ENCODE data around the gene PYROXD2. TPM values are rescaled to one million over a fixed set of nuclear protein-coding genes. Genes with fewer than 3 reads are reported as not detected.
"Not testable (repeated sequence)": the region's sequence is repeated elsewhere in the genome, so short reads cannot be mapped to it uniquely, and the experiment has no call there.

The PYROXD2 gene
- polyA plus RNA-seq, 3 donors: 2.7 to 9.9 (median 7.4) TPM

DNA sequence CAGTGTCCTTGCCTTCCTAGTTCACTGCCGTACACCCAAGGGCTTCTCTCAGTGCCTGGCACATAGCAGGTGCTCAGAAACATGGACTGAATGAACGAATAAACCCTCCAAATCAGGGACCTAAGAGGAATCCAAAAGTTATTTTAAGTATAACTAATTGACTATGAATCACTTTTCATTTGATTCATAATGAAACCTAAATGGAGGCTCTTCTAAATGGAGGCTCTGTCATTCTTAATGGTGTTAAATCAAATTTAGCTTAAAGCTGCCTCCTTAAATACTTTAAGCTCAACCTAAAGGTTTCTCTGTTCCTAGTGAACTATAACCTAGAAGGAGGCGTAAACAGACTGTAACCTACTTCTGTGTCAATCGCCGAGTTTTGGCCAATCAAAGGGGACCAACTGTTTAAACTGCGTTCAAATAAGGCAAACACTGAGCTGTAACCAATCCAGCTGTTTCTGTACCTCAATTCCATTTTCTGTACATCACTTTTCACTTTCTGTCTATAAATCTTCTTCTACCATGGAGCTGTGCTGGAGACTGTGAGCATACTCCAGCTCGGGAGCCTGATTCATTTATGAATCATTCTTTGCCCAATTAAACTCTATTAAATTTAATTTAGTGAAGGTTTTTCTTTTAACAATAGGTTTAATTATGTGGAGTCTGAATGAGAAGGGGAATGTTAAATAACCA lies 11.0 kb downstream of the PYROXD2 start:
- H3K27ac ChIP-seq (ENCODE audit: low read depth, low read length): no peak overlapping the region
- WGBS, 3 donors: 73 to 86% (median 83%) methylated on average over 7 of the region's 7 CpGs

DNA sequence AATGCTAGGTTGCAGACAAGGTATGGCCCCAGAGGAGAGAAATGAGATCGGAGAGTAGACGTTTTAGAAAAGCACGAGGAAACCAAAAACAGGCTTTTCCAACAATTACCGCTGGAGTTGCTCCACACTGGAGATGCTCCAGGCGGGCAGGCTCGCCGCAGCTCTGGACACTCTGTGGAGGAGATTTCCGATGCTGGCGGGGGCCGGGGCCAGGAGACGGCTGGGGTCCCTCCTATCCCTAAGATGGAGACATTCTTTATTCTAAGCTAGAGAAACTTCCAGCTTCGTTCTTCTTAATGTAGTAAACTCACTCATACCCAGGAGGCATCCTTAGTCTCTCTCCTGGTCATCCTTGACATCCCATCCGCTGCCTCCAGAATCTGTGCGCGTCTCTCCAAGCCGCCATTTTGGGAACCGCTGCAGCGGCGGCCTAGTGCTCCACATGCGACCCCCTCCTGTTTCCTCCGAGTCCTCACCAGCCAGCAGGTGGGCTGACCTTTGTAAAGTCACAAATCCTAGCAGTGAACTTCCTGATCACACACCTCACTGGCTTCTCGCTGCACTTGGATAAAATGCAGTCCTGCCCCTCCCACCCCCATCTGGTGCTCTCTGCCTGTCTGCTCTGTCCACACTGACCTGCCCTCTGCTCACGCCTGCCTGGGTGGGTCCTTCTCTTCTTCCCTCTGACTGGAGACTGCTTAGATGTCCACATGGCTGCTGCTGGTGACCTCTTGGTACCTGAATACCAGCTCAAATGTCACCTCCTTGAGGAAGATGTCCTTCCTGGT lies 11.9 kb downstream of the PYROXD2 start:
- H3K27ac ChIP-seq (ENCODE audit: low read depth, low read length): no peak overlapping the region

DNA sequence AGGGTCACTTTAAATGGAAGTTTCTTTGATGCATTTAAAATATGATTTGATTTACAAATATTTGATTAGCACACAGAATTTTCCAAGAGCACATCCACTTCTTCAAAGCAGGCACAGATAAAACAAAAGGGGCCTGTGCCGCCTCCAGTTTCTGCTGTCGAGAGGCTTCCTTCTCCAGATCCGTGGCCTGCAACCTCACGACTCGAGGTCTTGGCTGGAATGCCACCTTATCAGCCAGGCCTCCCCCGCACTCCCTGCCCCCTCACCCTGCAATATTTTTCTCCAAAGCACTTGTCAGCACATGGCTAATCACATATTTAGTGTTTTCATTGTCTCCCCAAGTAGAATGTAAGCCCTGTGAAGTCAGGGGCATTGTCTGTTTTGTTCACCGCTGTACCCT lies 12.5 kb downstream of the PYROXD2 start:
- H3K27ac ChIP-seq (ENCODE audit: low read depth, low read length): no peak overlapping the region
- WGBS, 3 donors: 30 to 87% (median 87%) methylated on average over 7 of the region's 7 CpGs

More for the DNA sequence above, 11.9 kb downstream of the PYROXD2 start:
- 94 to 97% (median 96%) methylated on average over 23 of the region's 23 CpGs for WGBS, 3 donors

DNA sequence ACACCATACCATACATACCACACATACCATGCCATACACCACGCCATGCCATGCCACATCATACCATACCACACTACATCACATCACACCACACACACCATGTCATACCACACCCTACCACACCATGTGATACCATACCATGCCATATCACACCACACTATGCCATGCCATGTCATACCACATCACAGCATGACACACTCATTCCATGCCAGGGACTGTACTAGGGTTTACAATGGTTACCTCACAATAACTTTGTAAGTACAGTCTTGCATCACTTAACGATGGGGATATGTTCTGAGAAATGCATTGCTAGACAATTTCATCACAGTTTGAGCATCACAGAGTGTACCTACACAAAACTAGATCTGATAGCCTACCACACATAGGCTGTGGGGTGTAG lies 14.5 kb downstream of the PYROXD2 start:
- no peak overlapping the region for H3K27ac ChIP-seq (ENCODE audit: low read depth, low read length)
- WGBS, 3 donors: 78 to 90% (median 79%) methylated on average over 2 of the region's 2 CpGs

DNA sequence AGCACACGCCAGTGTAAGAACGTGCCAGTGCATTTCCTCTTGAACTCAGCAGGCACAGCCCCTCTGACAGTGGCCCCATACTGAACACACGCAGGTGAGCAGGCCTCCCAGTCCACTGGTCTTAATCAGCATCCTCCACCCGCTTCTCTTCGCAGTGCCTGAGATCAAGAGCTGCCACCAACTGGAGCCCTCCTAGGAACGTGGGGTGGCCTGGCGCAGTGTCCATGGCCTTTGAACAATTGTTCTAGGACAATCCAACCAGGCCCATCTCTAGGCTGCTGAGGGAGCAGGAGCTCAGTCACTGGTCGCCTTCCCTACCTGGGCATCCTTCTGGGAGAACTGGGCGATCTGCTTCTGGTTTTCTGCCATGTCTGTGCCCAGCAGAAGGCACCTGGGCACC lies 15.2 kb downstream of the PYROXD2 start:
- WGBS, 3 donors: 90 to 94% (median 93%) methylated on average over 9 of the region's 9 CpGs

DNA sequence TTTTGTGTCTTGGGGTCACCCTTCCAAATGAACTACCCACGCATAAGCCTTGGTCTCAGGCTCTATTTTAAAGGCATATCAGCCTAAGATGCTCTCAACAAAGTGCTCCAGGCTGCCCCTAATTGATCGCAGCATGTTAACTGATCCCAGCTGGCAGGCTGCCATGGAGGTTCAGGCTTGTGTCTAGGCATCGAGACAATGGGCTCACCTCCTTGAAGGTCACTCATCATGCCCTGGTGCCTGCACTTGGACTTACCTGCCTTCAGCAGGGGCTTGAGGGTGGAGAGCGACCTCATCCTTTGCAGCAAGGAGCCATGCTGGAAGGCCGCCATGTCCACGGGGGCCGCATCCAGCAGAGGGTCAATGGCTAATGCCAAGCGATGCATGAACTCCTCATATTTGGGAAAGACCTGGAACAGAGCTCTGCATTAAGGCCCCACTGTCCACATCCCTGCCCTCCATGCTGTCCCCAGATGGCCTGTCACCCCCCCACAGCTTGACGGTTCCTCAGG lies 17.8 kb downstream of the PYROXD2 start:
- H3K27ac ChIP-seq (ENCODE audit: low read depth, low read length): no peak overlapping the region
- 95 to 97% (median 97%) methylated on average over 9 of the region's 9 CpGs for WGBS, 3 donors

More for the DNA sequence above, 15.2 kb downstream of the PYROXD2 start:
- H3K27ac ChIP-seq (ENCODE audit: low read depth, low read length): no peak overlapping the region

DNA sequence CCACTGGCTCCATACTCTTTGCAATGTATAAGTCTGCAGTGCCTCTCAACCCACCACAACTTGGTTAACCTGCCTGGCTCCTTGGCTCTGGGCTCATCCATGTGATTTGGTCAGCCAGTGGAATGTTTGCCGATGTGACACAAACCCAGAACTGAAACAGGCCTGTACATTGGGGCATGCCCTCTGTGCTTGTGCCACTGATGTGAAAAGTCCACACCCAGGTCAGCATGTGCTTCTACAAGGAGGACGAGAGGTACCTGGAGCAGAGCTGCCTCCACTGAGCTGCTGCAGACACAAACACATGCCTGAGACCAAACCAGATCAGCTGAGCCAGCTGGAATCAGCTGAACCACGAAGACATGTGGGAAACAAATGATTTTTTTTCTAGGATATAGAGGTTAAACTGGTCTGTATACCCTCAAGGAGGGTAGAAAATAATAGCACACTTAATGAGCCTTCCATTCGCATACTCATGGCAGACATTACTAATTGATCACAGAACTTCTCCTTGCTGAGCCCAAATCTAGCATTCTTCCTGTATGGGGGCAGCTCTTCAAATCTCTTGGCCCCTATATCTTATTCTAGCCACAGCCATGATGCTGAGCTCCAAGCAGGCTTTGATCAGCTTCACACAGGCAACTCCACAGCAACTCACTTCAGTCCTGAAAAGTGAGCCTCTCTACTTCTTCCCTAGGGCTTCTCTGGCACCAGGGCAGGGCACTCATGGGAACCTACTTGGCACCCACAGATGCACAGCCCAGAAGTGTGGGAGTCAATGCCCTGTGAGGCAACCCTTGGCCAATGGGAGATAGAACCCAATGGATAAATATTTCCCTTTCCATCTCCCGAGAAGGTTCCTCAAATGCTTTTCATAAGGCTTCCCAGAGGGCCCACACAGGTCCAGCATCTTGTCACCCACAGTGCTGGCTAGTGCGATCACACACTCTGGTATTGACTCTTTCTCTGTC lies 18.6 kb downstream of the PYROXD2 start:
- no peak overlapping the region for H3K27ac ChIP-seq (ENCODE audit: low read depth, low read length)
- WGBS, 3 donors: 91 to 96% (median 95%) methylated on average over 6 of the region's 6 CpGs

DNA sequence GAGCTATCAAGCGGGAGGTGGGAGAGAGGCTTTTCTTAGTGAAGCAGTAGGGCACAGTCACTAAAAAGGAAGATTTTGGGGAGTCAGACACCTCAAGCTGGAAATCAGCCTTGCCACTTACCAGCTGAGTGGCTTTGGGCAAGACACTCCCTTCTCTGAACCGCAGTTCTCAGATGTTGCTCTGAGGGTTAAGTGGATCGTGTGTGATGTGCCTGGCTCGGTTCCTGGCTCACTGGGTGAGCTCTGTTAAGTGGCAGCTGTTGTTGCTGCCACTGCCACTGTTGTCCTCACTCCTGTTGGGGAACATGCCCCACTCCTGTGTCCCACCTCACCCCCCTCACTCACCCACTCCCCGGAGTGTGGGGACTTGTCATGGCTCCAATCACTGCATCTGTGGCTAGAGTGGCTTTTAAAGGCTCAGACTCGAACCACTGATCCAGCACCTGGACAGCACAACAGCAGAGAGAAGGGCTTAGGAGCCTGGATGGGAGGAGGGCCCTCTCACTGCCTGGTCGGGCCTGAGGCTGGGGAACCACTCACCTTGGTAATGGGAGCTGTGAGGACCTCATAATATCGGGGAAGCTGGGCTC lies 20.0 kb downstream of the PYROXD2 start:
- no peak overlapping the region for H3K27ac ChIP-seq (ENCODE audit: low read depth, low read length)
- 88 to 92% (median 90%) methylated on average over 8 of the region's 8 CpGs for WGBS, 3 donors

GRCh38 chr10:98391578-98391991 lies 23.4 kb downstream of the PYROXD2 start:
- H3K27ac ChIP-seq (ENCODE audit: low read depth, low read length): no peak overlapping the region
- 65 to 69% (median 67%) methylated on average over 8 of the region's 8 CpGs for WGBS, 3 donors

DNA sequence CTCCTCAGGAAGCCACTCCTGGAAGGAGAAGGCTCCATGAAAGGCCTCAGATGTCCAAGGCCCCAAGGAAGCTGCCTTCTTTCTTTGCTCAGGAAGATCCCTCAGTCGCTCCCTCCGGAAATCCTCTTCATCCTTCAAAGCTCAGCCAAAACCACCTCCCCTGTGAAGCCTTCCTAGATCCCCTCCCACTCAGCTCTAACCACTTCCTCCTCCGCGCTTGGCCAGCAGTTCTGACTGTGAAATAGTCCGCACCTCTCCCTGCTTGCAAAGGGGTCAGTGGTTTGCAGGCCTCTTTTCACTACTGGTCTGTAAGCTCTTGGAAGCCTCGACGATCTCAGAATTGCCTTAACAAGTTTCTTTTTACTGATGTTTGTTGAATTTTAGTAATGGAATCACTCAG lies 23.9 kb downstream of the PYROXD2 start:
- H3K27ac ChIP-seq (ENCODE audit: low read depth, low read length): no peak overlapping the region
- 53 to 91% (median 60%) methylated on average over 7 of the region's 7 CpGs for WGBS, 3 donors

DNA sequence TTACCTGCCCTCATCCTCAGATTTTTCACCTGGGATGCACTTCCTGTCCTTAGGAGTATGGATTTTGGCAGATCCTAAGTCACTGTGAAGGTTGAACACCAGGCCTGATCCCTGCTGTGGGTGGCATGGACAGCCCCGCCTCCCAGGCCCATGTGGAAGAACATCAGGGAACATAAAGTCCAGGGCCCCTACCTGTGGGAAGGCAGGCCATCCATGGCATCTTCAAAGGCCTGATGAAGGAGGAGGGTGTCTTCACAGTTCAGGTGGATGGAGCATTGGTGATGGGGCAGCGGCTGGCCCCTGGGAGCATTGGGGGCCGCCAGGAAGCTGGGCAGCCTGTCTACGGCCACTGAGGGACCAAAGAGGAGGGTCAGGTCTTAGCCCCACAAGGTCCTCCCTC lies 24.6 kb downstream of the PYROXD2 start:
- 95 to 99% (median 97%) methylated on average over 4 of the region's 4 CpGs for WGBS, 3 donors

GRCh38 chr10:98389398-98389797 lies 25.6 kb downstream of the PYROXD2 start:
- no peak overlapping the region for H3K27ac ChIP-seq (ENCODE audit: low read depth, low read length)
- WGBS, 3 donors: 78 to 87% (median 78%) methylated on average over 6 of the region's 6 CpGs

More for the DNA sequence above, 24.6 kb downstream of the PYROXD2 start:
- no peak overlapping the region for H3K27ac ChIP-seq (ENCODE audit: low read depth, low read length)

- 95 to 96% (median 96%) methylated on average over 13 of the region's 13 CpGs for WGBS, 3 donors
- H3K27ac ChIP-seq (ENCODE audit: low read depth, low read length): no peak overlapping the region
These were observed 26.8 kb downstream of the PYROXD2 start for GRCh38 chr10:98388101-98388655.

DNA sequence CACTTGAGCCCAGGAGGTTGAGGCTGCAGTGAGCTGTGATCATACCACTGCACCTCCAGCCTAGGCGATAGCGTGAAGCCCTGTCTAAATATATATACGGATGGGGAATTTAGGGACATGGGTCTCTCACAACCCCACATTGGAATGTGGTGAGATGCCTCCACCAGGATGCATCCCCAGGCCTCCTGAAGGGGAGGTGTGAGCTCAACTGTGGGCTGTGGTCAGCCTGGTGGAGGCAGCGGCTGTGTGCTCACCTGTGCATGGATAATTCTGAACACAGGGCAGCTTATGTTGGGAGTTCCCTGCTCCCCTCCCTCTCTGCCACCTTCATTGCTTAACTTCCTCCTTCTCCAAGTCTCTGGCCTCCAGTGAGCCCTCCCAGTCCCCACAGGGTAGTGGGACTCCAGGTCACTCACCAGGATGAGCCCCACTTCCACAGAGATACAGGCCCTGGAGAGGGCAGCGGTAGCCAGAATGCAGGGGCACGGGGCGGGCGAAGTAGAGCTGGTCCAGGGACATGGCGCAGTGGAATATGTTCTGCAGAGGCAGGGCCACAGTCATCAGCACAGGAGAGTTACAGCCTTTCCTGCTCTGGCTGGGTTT lies 30.4 kb downstream of the PYROXD2 start:
- WGBS, 3 donors: 86 to 97% (median 96%) methylated on average over 9 of the region's 9 CpGs
- no peak overlapping the region for H3K27ac ChIP-seq (ENCODE audit: low read depth, low read length)

- 93 to 95% (median 93%) methylated on average over 6 of the region's 6 CpGs for WGBS, 3 donors
- H3K27ac ChIP-seq (ENCODE audit: low read depth, low read length): no peak overlapping the region
These were observed 31.1 kb downstream of the PYROXD2 start for GRCh38 chr10:98383869-98384268.

- 91 to 96% (median 91%) methylated on average over 7 of the region's 7 CpGs for WGBS, 3 donors
- H3K27ac ChIP-seq (ENCODE audit: low read depth, low read length): not testable (repeated sequence)
These were observed 31.8 kb downstream of the PYROXD2 start for GRCh38 chr10:98383134-98383667.

- no peak overlapping the region for H3K27ac ChIP-seq (ENCODE audit: low read depth, low read length)
- 74 to 84% (median 81%) methylated on average over 5 of the region's 5 CpGs for WGBS, 3 donors
These were observed 32.3 kb downstream of the PYROXD2 start for GRCh38 chr10:98382691-98383101.
